Stimulated activated CD4-positive, alpha-beta T cell treated with anti-CD3 and anti-CD28 coated beads, Interleukin-12 subunit alpha, Interleukin-12 subunit beta, amount 100 ng/mL, for 48 hours (primary cell): Measurements from ENCODE around the gene IRS2.
"Not testable (repeated sequence)": the region's sequence is repeated elsewhere in the genome, so short reads cannot be mapped to it uniquely, and the experiment has no call there.

Experiments
- DNase-seq, 3 donors: peaks; one replicate each; pipeline ENCODE4 v3.0.0-alpha.2; 2020; ENCODE audit warnings: low read depth in 2 of 3, low spot score in 1 of 3

The IRS2 gene

GRCh38 chr13:109786457-109787134 is at the start of gene IRS2:
IRS2 (minus strand) TSS chr13:109786583; CDS start chr13:109786053, 530 bp downstream.
- peak; percentile 76 to 87 (median 87) for DNase-seq

- DNase-seq: no peak
These were observed 48.8 kb upstream of the IRS2 start for GRCh38 chr13:109834973-109835720.

GRCh38 chr13:109833940-109834339 is 47.6 kb upstream of the IRS2 start:
- no peak for DNase-seq

- no peak for DNase-seq
These were observed 46.7 kb upstream of the IRS2 start for GRCh38 chr13:109833071-109833470.

- not testable (repeated sequence) for DNase-seq
These were observed 42.4 kb upstream of the IRS2 start for GRCh38 chr13:109828591-109829316.

GRCh38 chr13:109823201-109823600 is 36.8 kb upstream of the IRS2 start:
- not testable (repeated sequence) for DNase-seq

GRCh38 chr13:109821103-109821502 is 34.7 kb upstream of the IRS2 start:
- DNase-seq: no peak

- DNase-seq: no peak
These were observed 33.5 kb upstream of the IRS2 start for GRCh38 chr13:109819874-109820273.

GRCh38 chr13:109818886-109819285 is 32.5 kb upstream of the IRS2 start:
- no peak for DNase-seq

- DNase-seq: no peak
These were observed 31.5 kb upstream of the IRS2 start for GRCh38 chr13:109817591-109818535.

GRCh38 chr13:109816808-109817203 is 30.4 kb upstream of the IRS2 start:
- no peak for DNase-seq

- DNase-seq: no peak
These were observed 29.9 kb upstream of the IRS2 start for GRCh38 chr13:109816112-109816807.

- DNase-seq: no peak
These were observed 29.3 kb upstream of the IRS2 start for GRCh38 chr13:109815651-109816050.

- DNase-seq: no peak
These were observed 27.3 kb upstream of the IRS2 start for GRCh38 chr13:109813663-109814062.

- no peak for DNase-seq
These were observed 26.0 kb upstream of the IRS2 start for GRCh38 chr13:109812382-109812781.

- DNase-seq: no peak
These were observed 24.6 kb upstream of the IRS2 start for GRCh38 chr13:109810761-109811510.

GRCh38 chr13:109809216-109809932 is 23.0 kb upstream of the IRS2 start:
- DNase-seq: no peak

- no peak for DNase-seq
These were observed 21.0 kb upstream of the IRS2 start for GRCh38 chr13:109807345-109807744.

- DNase-seq: no peak
These were observed 18.3 kb upstream of the IRS2 start for GRCh38 chr13:109804654-109805053.
